NCI-H526 (cell line): ENCODE measurements around the gene SLX9.
A peak's percentile ranks its signal among the peaks of the same experiment; 100 is the strongest.

ENCODE experiments used
- DNase-seq, 2 experiments: peaks; one replicate each; lab custom pipeline; 2025; lab: John Stamatoyannopoulos, UW

SLX9 gene

GRCh38 chr21:44939532-44940115 lies at the start of gene SLX9:
SLX9 (plus strand) TSS chr21:44940029; CDS start chr21:44940058, 29 bp downstream.
- peak; percentile 65 to 93 for DNase-seq

DNA sequence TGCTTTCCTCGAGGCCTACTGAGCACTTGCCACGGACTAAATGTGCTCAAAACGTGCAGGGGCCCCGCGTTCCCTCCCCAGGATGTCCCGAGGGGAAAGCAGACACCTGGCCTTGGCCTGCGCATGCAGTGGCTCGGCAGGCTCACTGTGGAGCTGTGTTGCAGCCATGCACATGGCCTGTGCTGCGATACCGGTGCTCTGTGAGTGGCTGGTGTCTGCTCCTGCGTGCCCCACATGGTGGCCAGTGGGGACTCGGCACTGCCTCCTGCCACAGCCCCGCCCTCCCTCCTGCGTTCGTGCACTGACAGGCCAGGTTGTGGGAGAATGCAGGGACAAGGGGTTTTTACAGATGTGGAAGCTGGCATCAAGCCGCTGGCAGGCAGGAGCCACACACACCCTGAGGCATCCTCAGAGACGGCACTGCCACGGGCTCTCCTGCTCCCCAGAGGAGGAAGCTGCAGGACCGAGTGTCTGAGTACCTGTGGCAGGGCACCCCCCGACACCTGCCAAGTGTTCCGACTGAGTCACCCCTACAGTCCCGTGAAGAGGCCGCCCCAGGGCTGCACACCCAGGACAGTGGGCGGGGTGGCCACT lies 49.4 kb upstream of the SLX9 start:
- no peak for DNase-seq

GRCh38 chr21:44890961-44891541 lies 48.8 kb upstream of the SLX9 start:
- no peak for DNase-seq

DNA sequence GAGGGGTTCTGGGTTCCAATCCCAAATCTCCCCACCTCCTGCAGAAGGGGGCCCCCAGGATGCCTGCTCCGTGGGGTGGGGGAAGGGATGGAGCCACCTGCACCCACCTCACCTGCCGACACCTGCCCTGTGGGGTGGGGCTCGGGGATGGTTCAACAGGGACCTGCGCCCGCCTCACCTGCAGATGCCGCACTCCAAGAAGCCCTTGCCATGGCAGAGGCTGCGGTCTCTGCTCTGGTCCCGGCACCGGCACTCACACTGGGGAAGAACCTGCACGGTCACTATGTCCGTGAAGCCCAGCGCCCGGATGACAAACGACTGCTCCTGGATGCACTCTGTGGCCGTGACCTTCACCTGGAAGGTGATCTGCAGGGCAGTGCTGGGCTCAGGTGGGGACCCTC lies 48.2 kb upstream of the SLX9 start:
- DNase-seq: no peak

GRCh38 chr21:44892095-44892494 lies 47.7 kb upstream of the SLX9 start:
- no peak for DNase-seq

DNA sequence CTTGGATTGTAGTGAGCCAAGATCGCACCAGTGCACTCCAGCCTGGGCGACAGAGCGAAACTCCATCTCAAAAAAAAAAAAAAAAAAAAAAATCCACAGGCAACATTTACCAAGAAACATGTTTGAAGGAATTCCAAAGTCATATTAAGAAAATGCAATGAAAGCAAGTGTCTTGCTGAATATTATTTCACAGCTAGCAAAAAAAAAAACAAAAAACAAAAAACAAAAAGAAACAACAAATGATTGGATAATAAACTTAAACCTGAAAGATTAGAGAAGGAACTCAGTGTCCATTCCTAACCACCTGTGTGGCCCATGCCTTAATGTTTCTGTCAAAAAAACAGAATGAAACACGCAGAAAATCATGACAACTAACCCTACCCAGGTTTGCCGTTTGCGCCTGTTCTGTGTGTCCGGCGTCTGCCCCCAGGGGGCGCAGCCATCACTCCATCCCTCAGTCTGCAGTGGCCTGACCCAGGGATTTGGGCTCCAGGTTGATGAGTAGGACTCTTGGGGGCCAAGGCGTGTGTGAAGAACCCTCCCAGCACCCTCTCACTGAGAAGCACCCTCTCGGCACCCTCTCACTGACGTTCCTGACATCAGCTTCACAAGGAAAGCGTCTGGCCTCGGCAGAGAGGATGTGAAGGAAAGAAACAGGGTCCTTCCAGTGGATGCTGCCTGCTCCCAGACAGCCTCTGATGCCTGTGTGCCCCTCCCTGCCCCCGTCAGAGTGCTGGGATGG lies 47.1 kb upstream of the SLX9 start:
- peak in 1 of 2 experiments; percentile 65 for DNase-seq

DNA sequence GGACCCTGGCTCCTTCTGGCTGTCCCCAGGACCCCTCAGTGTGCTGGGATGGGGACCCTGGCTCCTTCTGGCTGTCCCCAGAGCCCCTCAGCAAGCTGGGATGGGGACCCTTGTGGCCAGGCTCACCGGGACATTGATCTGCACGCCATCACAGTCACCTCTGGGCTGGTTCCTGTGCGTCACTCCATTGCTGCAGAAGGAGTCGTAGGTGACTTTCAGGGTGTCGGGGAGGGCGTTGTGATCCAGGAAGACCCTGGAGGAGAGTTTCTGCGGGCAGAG lies 46.6 kb upstream of the SLX9 start:
- DNase-seq: no peak

- no peak for DNase-seq
Measured at GRCh38 chr21:44893948-44894656, 45.7 kb upstream of the SLX9 start.

DNA sequence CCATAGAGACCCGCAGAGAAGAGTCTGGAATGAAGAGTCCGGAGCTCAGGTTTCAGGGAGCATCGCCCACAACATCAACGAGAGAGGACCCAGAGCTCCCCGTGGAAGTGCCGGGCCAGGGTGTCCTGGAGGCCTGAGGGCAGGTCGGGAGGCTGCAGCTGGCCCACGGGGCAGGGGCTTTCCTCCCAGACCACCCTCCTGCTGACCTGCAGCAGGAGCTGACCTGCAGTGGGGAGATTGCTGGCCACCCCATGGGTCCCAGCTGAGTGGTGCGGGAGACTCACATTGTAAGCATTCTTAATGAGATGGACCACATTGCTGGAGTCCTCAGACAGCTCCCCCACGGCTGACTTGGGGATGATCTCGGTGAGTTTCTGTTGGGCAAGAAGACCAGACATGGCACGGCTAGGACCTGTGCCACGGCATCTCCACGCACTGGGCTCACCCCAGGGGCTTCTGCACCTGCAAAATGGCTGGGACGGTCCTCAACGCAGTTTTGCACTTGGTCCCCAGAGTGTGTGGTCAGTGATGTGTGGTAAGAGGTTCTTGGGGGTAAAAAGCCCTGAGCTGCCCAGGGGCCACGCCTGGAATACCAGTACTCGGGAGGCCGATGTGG lies 45.0 kb upstream of the SLX9 start:
- no peak for DNase-seq

GRCh38 chr21:44895859-44896258 lies 44.0 kb upstream of the SLX9 start:
- DNase-seq: no peak

GRCh38 chr21:44896561-44897286 lies 43.1 kb upstream of the SLX9 start:
- no peak for DNase-seq

DNA sequence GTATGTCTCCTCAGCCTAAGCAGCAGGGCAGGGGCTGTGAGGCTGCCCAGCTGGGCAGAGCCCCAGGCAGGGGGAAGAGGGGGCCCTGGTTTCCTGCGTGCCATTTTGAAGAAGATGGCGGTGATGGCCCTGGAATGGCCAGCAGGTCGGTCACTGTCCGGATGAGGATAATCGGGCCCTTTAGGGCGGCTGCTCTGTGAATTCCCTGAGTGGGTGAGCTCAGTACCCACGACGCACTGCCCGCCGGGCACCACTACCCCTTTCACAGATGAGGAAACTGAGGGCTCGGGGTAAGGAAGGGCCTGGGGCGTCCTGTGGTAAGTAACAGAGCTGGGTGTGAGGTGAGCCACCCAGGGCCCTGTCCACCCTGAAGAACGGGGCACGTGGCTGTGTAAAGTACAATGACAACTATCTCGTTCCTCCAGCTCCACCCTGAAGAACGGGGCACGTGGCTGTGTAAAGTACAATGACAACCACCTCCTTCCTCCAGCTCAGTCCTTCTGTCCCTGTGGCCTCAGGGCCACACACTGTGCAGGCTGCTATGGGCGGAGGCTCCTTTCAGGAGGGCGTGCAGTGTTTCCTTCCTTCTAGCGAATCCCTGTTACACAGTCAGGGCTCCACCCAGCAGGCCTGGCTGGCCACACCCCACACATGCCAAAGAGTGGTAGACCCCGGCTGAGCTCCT lies 42.4 kb upstream of the SLX9 start:
- peak in 1 of 2 experiments; percentile 34 for DNase-seq

DNA sequence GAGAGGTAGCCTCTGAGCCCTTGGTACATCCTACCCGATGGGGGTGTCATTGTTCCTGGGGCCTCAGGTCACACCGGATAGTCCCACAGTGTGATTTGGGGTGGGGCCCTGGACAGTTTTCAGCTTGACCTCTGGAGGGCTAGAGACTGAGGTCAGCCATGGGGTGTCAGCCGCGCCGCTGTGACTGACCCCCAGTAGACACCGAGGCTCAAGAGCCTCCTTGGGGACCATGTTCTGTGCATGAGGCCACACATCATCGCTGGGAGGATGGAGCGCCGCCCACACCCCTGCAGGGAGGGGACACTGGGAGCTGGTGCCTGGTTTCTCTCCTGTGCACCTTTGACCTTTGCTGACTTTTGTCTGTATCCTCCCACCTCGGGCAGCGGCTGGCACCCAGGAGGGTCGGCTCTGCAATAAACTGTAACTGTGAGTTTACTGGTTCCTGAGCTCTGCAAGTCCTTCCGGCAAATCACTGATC lies 41.8 kb upstream of the SLX9 start:
- no peak for DNase-seq

- DNase-seq: no peak
Measured at GRCh38 chr21:44898851-44899767, 40.7 kb upstream of the SLX9 start.

DNA sequence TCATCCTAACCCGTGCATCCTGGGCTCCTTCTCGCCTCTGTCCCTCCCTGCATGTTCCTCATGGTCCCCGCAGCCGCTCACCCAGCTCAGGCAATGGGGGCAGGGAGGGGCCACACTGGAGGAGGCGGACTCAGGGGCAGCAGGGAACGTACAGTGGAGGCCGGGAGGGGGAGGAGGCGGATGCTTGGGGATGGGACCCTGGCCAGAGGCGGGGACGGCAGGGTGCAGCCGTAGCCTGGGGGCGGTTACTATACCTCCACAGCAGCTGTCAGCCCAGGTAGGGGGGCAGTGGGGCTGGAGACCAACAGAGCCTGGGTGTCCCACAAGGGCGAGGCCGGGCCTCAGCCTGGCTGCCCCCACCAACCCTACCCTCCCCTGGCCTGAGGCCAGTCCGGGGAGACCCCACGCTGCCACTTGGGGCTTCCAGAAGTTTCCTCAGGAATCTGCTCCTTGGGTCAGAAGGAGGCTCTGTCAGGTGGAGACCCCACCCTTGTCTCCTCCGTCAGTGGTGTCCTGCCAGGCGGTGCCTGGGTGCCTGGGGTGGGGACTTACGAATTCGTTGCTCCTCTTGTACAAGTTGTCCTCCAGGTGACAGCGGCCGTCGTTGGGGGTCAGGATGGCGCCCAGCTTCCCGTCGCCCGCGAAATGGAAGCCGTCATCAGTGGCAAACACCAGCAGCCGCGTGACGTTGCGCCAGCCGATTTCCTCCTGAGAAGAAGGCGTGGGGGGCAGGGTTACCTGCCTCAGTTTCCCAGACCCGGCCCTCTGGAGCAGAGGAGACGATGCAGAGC lies 39.9 kb upstream of the SLX9 start:
- no peak for DNase-seq

GRCh38 chr21:44900559-44901251 lies 39.1 kb upstream of the SLX9 start:
- no peak for DNase-seq

DNA sequence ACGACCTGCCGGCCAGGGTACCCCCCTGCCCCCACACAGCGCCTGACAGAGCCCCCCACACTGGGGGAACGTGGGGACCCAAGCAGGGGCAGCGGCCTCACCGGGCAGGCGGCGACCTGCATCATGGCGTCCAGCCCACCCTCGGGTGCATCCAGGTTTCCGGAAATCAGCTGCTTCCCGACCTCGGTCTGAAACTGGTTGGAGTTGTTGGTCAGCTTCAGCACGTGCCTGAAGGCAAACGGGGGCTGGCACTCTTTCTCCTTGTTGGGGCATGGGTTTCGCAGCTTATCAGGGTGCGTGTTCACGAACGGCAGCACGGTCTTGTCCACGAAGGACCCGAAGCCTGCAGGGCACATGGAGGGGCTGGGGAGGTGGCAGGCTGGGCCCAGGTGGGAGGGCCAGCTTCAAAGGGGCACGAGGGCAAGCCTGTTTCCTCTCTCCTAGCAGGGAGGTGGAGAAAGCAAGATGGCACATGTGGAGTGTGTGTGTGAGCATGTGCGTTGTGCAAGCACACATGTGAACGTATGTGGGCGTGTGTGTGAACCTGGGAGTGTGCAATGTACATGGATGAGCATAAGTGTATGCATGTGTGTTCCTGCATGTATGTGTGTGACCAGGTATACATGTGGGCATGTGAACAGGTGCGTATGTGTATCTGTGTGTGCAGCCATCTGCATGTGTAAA lies 38.3 kb upstream of the SLX9 start:
- DNase-seq: no peak
